ENCODE measurements around the gene ALDH3A1. TPM values are rescaled to one million over a fixed set of nuclear protein-coding genes. Genes with fewer than 3 reads are reported as not detected.

Gene ALDH3A1
- polyA plus RNA-seq, 2 of the 4 experiments (the other 2 are of a cell fraction), result 959 to 1,190 TPM

DNA sequence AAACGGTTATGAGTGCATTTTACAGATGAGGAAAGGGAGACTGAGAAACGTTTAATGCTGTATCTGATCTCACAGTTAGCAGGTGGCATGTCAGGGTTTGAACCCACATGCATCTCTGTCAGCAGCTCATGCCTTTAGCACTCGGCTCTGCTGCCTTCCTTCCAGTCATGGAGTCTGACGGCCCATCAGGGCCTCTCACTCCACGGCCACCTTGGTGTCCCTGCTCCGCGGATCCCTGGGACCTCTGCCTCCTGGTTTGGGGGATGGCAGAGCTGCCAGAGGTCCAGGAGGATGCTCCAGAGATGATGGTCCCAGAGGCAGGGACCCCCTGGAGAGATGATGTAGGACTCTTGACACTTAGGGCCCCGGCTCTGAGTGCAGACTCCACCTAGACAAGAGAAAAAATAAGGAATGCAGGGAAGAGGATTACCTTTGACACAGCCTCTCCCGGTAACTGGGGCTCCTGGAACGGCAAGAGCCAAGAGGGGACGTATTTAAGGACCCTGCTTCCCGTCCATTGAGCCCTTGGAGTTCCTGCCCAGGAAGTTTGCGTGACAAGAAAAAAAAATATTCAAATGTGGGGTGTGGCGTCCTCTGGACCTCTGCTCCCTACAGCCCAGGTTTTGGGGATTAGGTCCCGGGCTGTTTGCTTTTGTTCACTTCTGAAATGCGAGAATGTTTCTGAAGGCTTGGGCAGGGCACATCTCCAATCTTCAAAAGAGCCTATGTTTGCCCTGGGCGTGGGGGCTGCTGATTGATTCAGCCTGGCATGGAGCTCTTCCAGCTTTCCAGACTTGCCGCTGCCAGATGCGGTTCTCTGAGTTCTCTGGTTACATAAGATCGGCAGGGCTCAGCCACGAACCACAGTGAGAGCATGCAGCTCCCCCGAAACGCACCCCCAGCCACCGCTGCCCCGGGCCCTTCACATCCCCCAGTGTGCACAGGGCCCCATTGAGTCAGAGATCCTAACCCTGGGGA, at the start of gene ALDH3A1 (continued):
- TF ChIP-seq, protein P1, sequence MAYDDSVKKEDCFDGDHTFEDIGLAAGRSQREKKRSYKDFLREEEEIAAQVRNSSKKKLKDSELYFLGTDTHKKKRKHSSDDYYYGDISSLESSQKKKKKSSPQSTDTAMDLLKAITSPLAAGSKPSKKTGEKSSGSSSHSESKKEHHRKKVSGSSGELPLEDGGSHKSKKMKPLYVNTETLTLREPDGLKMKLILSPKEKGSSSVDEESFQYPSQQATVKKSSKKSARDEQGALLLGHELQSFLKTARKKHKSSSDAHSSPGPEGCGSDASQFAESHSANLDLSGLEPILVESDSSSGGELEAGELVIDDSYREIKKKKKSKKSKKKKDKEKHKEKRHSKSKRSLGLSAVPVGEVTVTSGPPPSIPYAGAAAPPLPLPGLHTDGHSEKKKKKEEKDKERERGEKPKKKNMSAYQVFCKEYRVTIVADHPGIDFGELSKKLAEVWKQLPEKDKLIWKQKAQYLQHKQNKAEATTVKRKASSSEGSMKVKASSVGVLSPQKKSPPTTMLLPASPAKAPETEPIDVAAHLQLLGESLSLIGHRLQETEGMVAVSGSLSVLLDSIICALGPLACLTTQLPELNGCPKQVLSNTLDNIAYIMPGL (CRISPR knock-in tag; IDR thresholded peaks at IDR 0.05; ENCODE audit: borderline replicate concordance), result no peak
- TF ChIP-seq CEBPB (IDR thresholded peaks at IDR 0.05), result peak; percentile 18 to 80; a peak in 2 of 4 replicates
- peak; percentile 87 for TF ChIP-seq POLR2A (IDR thresholded peaks at IDR 0.05; ENCODE audit: low read length)
- peak; percentile 65; the same call in 1 of the 2 replicates for TF ChIP-seq ZNF302 (CRISPR knock-in tag; IDR thresholded peaks at IDR 0.05)
- no peak for TF ChIP-seq CBX2 (IDR thresholded peaks at IDR 0.05; ENCODE audit: borderline replicate concordance, low read depth)
- TF ChIP-seq, protein P2, sequence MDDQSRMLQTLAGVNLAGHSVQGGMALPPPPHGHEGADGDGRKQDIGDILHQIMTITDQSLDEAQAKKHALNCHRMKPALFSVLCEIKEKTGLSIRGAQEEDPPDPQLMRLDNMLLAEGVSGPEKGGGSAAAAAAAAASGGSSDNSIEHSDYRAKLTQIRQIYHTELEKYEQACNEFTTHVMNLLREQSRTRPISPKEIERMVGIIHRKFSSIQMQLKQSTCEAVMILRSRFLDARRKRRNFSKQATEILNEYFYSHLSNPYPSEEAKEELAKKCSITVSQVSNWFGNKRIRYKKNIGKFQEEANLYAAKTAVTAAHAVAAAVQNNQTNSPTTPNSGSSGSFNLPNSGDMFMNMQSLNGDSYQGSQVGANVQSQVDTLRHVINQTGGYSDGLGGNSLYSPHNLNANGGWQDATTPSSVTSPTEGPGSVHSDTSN (IDR thresholded peaks at IDR 0.05), result peak; percentile 75; the same call in 1 of the 2 replicates
- TF ChIP-seq EHMT2 (IDR thresholded peaks at IDR 0.05; ENCODE audit: low read depth), result no peak

DNA sequence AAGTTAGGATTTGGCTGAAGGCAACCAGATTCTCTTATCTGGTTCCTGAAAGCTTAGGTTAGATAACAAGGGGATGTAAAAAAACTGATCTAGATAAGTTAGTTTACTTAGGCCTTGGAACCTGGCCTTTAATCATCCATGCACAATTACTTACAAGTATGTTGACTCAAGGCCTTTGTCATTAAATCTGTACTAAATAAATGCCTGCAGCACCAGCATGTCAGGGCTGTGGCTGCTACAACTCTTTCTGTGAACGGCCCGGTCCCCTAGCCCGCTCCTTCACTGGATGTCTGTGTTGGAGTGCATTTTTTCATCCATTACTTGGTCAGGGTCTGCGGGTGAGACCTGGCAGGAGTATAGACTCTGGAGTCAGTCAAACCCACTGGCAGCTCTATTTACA, 48.4 kb upstream of the ALDH3A1 start:
- 91% methylated on average over 4 of the region's 4 CpGs for WGBS (ENCODE audit: missing lambda C conversion rate)
- DNase-seq (ENCODE audit: low read depth in 1 of 2, low spot score in 1 of 2), result no peak
- H3K27ac ChIP-seq, result no peak overlapping the region
- no peak for ATAC-seq
- no peak overlapping the region for H3K4me3 ChIP-seq
- H3K4me2 ChIP-seq, result no peak overlapping the region
- no peak for FAIRE-seq
- TF ChIP-seq HOXB5 (CRISPR knock-in tag; IDR thresholded peaks at IDR 0.05) (no peak), EP300 (IDR thresholded peaks at IDR 0.05) (no peak), RARB (CRISPR knock-in tag; IDR thresholded peaks at IDR 0.05) (no peak), RNF2 (IDR thresholded peaks at IDR 0.05; ENCODE audit: borderline replicate concordance, low read depth) (no peak), ZNF302 (CRISPR knock-in tag; IDR thresholded peaks at IDR 0.05) (no peak), GATA3 (IDR thresholded peaks at IDR 0.05; ENCODE audit: borderline replicate concordance) (no peak), MAFK (IDR thresholded peaks at IDR 0.05; ENCODE audit: partially characterized antibody) (no peak), ESRRA (IDR thresholded peaks at IDR 0.05; ENCODE audit: borderline replicate concordance, low read length) (no peak), KDM1A (IDR thresholded peaks at IDR 0.05; ENCODE audit: low read depth) (no peak), TP53 (CRISPR knock-in tag; IDR thresholded peaks at IDR 0.05) (no peak), POLR2AphosphoS2 (conservative IDR thresholded peaks at IDR 0.05; ENCODE audit: low read length) (no peak)
- H3K9me3 ChIP-seq, result no peaks in the 10 kb centered on the region
- no peaks in the 10 kb centered on the region for H3K4me1 ChIP-seq
- POLR2A ChIA-PET, result no interaction called here
- CTCF ChIA-PET, result interaction anchor here (1.2 to 3.7 kb wide), 6 partner anchors 11 to 284 kb away, joined by 3 to 20 read pairs (median 4); no protein-coding TSS in a partner anchor

DNA sequence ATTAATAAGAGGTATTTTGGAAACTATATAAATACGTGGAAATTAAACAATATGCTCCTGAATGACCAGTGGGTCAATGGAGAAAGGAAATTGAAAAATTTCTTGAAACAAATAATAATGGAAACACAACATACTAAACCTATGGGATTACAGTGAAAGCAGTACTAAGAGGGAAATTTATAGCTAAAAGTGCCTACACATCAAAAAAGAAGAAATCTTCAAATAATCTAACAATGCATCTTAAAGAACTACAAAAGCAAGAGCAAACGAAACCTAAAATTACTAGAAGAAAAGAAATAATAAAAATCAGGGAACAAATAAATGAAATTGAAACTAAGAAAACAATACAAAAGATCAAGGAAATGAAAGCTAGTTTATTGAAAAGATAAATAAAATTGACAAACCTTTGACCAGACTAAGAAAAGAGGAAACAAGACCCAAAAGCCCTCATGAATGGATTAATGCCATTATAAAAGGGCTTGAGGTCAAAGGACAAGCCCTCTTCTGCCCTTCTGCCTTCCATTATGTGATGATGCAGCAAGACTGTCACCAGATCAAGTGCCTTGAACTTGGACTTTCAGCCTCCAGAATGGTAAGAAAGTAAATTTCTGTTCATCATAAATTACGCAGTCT, 43.9 kb upstream of the ALDH3A1 start:
- FAIRE-seq (peak; percentile 87), ATAC-seq (no peak), DNase-seq (ENCODE audit: low read depth in 1 of 2, low spot score in 1 of 2) (no peak)
- H3K4me1 ChIP-seq, result no peaks in the 10 kb centered on the region
- no peak overlapping the region for H3K4me3 ChIP-seq
- no peak overlapping the region for H3K4me2 ChIP-seq
- WGBS (ENCODE audit: missing lambda C conversion rate), result 90% methylated on average over 3 of the region's 3 CpGs
- no peaks in the 10 kb centered on the region for H3K9me3 ChIP-seq
- ChIA-PET POLR2A (no interaction called here), CTCF (interaction anchor here (0.6 to 2.8 kb wide), 5 partner anchors 11 to 455 kb away, joined by 3 to 12 read pairs (median 4); no protein-coding TSS in a partner anchor)
- H3K27ac ChIP-seq, result no peak overlapping the region
- TF ChIP-seq MAFK (IDR thresholded peaks at IDR 0.05; ENCODE audit: partially characterized antibody), result peak; percentile 82
- TF ChIP-seq, protein P3, sequence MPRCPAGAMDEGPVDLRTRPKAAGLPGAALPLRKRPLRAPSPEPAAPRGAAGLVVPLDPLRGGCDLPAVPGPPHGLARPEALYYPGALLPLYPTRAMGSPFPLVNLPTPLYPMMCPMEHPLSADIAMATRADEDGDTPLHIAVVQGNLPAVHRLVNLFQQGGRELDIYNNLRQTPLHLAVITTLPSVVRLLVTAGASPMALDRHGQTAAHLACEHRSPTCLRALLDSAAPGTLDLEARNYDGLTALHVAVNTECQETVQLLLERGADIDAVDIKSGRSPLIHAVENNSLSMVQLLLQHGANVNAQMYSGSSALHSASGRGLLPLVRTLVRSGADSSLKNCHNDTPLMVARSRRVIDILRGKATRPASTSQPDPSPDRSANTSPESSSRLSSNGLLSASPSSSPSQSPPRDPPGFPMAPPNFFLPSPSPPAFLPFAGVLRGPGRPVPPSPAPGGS (IDR thresholded peaks at IDR 0.05), result no peak
- TF ChIP-seq EHF (CRISPR knock-in tag; IDR thresholded peaks at IDR 0.05), result no peak

All from A549 (cell line).